ENCODE results near the gene SCNN1A. TPM values are rescaled to one million over a fixed set of nuclear protein-coding genes. Genes with fewer than 3 reads are reported as not detected.
A peak's percentile ranks its signal among the peaks of the same experiment; 100 is the strongest.

The SCNN1A gene
- total RNA-seq, 1 donor from 2014 or later: 156 TPM

GRCh38 chr12:6362403-6362802 lies 13.0 kb downstream of the SCNN1A start:
- no peak for DNase-seq
- no peak overlapping the region for H3K4me3 ChIP-seq
- peaks cover 9% of the 10 kb centered on the region for H3K36me3 ChIP-seq
- no peak for ATAC-seq
- peaks cover 62% of the 10 kb centered on the region for H3K4me1 ChIP-seq
- intact Hi-C loops (cut with DNase I): no loop called here
- H3K27me3 ChIP-seq (ENCODE audit: low read depth): no peaks in the 10 kb centered on the region
- TF ChIP-seq CTCF (IDR thresholded peaks at IDR 0.05): no peak
- H3K9me3 ChIP-seq: no peaks in the 10 kb centered on the region
- peak overlapping the region; percentile 97 for H3K27ac ChIP-seq

- ATAC-seq: peak in 1 of 2 donors; percentile 30
- no peak for TF ChIP-seq CTCF (IDR thresholded peaks at IDR 0.05)
- Histone ChIP-seq H3K9me3 (no peaks in the 10 kb centered on the region), H3K4me3 (peak overlapping the region; percentile 6), H3K27ac (peak overlapping the region; percentile 97), H3K4me1 (peaks cover 56% of the 10 kb centered on the region), H3K36me3 (peaks cover 9% of the 10 kb centered on the region), H3K27me3 (ENCODE audit: low read depth) (no peaks in the 10 kb centered on the region)
- intact Hi-C loops (cut with DNase I): no loop called here
- peak; percentile 76 for DNase-seq
Measured at GRCh38 chr12:6361834-6362233, 13.5 kb downstream of the SCNN1A start.

- Histone ChIP-seq H3K27ac (peak overlapping the region; percentile 97), H3K9me3 (no peaks in the 10 kb centered on the region), H3K4me1 (peaks cover 65% of the 10 kb centered on the region), H3K36me3 (peaks cover 9% of the 10 kb centered on the region), H3K4me3 (no peak overlapping the region), H3K27me3 (ENCODE audit: low read depth) (no peaks in the 10 kb centered on the region)
- intact Hi-C loops (cut with DNase I): no loop called here
- TF ChIP-seq CTCF (IDR thresholded peaks at IDR 0.05): no peak
- ATAC-seq (peak; percentile 37 to 62), DNase-seq (no peak)
Measured at GRCh38 chr12:6360578-6361490, 14.5 kb downstream of the SCNN1A start.

- no peaks in the 10 kb centered on the region for H3K9me3 ChIP-seq
- H3K36me3 ChIP-seq: peaks cover 9% of the 10 kb centered on the region
- peaks cover 69% of the 10 kb centered on the region for H3K4me1 ChIP-seq
- TF ChIP-seq CTCF (IDR thresholded peaks at IDR 0.05): no peak
- H3K27ac ChIP-seq: peak overlapping the region; percentile 97
- no peak for ATAC-seq
- H3K27me3 ChIP-seq (ENCODE audit: low read depth): no peaks in the 10 kb centered on the region
- no peak overlapping the region for H3K4me3 ChIP-seq
- intact Hi-C loops (cut with DNase I): no loop called here
- no peak for DNase-seq
Measured at GRCh38 chr12:6360080-6360571, 15.2 kb downstream of the SCNN1A start.

- no peak overlapping the region for H3K4me3 ChIP-seq
- no peak for TF ChIP-seq CTCF (IDR thresholded peaks at IDR 0.05)
- H3K36me3 ChIP-seq: peaks cover 12% of the 10 kb centered on the region
- DNase-seq (no peak), ATAC-seq (no peak)
- H3K27ac ChIP-seq: no peak overlapping the region
- H3K4me1 ChIP-seq: peaks cover 57% of the 10 kb centered on the region
- no peaks in the 10 kb centered on the region for H3K27me3 ChIP-seq (ENCODE audit: low read depth)
- intact Hi-C loops (cut with DNase I): no loop called here
- H3K9me3 ChIP-seq: no peaks in the 10 kb centered on the region
Measured at GRCh38 chr12:6358881-6359280, 16.5 kb downstream of the SCNN1A start.

All from lower lobe of right lung (tissue), 2 donors.